SU-DHL-6 (cell line): Measurements from ENCODE around the gene HOXC4.

ENCODE experiments used
- EZH2phosphoT487 ChIP-seq: fragments of 200-600 bp; sonication (generic), shearing (Covaris generic); conservative IDR thresholded peaks from 2 replicates; pipeline ENCODE4 v1.6.1; 2018; ENCODE audit warnings: mild to moderate bottlenecking, antibody characterized with exemption, low read length, moderate library complexity, mixed read lengths
- TF ChIP-seq, protein P1 (sequence below): fragments of 200-600 bp; sonication (generic); IDR thresholded peaks from one replicate; pipeline ENCODE4 v1.5.1; 2017; ENCODE audit warnings: antibody characterized with exemption, mild to moderate bottlenecking, low read length, moderate library complexity; ENCODE audit not compliant: insufficient read depth, poor library complexity, severe bottlenecking

DNA sequence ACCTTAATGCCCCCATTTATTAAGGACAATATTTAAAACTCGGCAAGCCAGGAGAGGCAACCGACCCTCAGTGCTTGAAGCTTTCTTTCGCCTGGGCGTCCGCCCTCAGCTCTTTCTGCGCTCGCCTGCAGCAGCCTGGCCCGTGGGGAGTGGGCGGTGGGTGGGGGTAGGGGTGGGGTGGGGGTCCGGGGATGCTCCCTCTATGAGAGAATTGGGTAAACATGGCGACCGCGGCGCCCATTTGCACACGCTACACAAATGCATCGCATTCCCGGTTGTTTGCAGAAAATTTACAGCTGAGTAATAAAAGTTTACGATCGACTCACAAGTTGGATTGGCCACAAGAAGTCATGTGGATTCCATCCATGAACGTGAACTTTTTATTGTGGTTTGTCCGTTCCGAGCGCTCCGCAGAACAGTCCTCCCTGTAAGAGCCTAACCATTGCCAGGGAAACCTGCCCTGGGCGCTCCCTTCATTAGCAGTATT, 37.1 kb upstream of the HOXC4 start:
- TF ChIP-seq, protein P1, sequence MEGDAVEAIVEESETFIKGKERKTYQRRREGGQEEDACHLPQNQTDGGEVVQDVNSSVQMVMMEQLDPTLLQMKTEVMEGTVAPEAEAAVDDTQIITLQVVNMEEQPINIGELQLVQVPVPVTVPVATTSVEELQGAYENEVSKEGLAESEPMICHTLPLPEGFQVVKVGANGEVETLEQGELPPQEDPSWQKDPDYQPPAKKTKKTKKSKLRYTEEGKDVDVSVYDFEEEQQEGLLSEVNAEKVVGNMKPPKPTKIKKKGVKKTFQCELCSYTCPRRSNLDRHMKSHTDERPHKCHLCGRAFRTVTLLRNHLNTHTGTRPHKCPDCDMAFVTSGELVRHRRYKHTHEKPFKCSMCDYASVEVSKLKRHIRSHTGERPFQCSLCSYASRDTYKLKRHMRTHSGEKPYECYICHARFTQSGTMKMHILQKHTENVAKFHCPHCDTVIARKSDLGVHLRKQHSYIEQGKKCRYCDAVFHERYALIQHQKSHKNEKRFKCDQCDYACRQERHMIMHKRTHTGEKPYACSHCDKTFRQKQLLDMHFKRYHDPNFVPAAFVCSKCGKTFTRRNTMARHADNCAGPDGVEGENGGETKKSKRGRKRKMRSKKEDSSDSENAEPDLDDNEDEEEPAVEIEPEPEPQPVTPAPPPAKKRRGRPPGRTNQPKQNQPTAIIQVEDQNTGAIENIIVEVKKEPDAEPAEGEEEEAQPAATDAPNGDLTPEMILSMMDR: no peak
- no peak for TF ChIP-seq EZH2phosphoT487
